HUES6 (cell line): ENCODE measurements around the gene GLOD4.
A peak's percentile ranks its signal among the peaks of the same experiment; 100 is the strongest.

Experiments used
- H3K27ac ChIP-seq: 2 replicates; pipeline ENCODE4 v1.7.0; 2013; ENCODE audit warnings: low read depth, mild to moderate bottlenecking, low read length, inconsistent platforms
- H3K27me3 ChIP-seq: 2 replicates; pipeline ENCODE4 v1.6.1; 2013; ENCODE audit warnings: low read length; ENCODE audit not compliant: control insufficient read depth, insufficient read depth
- H3K36me3 ChIP-seq: 2 replicates; pipeline ENCODE4 v1.6.1; 2013; ENCODE audit warnings: low read length; ENCODE audit not compliant: control insufficient read depth, insufficient read depth
- H3K4me1 ChIP-seq: 2 replicates; pipeline ENCODE4 v1.6.1; 2013; ENCODE audit warnings: low read length; ENCODE audit not compliant: control insufficient read depth, insufficient read depth
- H3K4me3 ChIP-seq: 2 replicates; pipeline ENCODE4 v1.5.1; 2013; ENCODE audit warnings: low read depth, low read length
- H3K9ac ChIP-seq: one replicate; pipeline ENCODE4 v1.6.1; 2013; ENCODE audit warnings: mild to moderate bottlenecking, low read length
- H3K9me3 ChIP-seq: 2 replicates; pipeline ENCODE4 v1.6.1; 2013; ENCODE audit warnings: low read depth, low read length; ENCODE audit not compliant: control insufficient read depth, insufficient read depth

The GLOD4 gene

GRCh38 chr17:737561-738113 is 44.4 kb downstream of the GLOD4 start:
- Histone ChIP-seq H3K36me3 (peaks cover 60% of the 10 kb centered on the region), H3K27me3 (peaks cover 5% of the 10 kb centered on the region; the same call in 1 of the 2 replicates), H3K4me1 (peaks cover 9% of the 10 kb centered on the region), H3K9me3 (no peaks in the 10 kb centered on the region), H3K4me3 (no peak overlapping the region), H3K27ac (no peak overlapping the region), H3K9ac (no peak overlapping the region)

GRCh38 chr17:733743-734142 is 48.3 kb downstream of the GLOD4 start:
- H3K4me1 ChIP-seq: peaks cover 12% of the 10 kb centered on the region
- no peak overlapping the region for H3K27ac ChIP-seq
- peak overlapping the region; percentile 79 for H3K4me3 ChIP-seq
- no peaks in the 10 kb centered on the region for H3K9me3 ChIP-seq
- peaks cover 14% of the 10 kb centered on the region; the same call in 1 of the 2 replicates for H3K27me3 ChIP-seq
- H3K36me3 ChIP-seq: peaks cover 35% of the 10 kb centered on the region
- peak overlapping the region; percentile 79 for H3K9ac ChIP-seq

GRCh38 chr17:732902-733720 is 49.0 kb downstream of the GLOD4 start:
- Histone ChIP-seq H3K4me3 (peak overlapping the region; percentile 79), H3K9ac (peak overlapping the region; percentile 79), H3K27me3 (peaks cover 14% of the 10 kb centered on the region; the same call in 1 of the 2 replicates), H3K36me3 (peaks cover 30% of the 10 kb centered on the region), H3K4me1 (peaks cover 12% of the 10 kb centered on the region), H3K27ac (peak overlapping the region; percentile 58; the same call in 1 of the 2 replicates), H3K9me3 (no peaks in the 10 kb centered on the region)

- Histone ChIP-seq H3K36me3 (peaks cover 24% of the 10 kb centered on the region), H3K27ac (peak within 1 kb of the TSS; percentile 58; the same call in 1 of the 2 replicates), H3K4me1 (peaks cover 12% of the 10 kb centered on the region), H3K4me3 (peak within 1 kb of the TSS; percentile 79), H3K27me3 (peaks cover 14% of the 10 kb centered on the region; the same call in 1 of the 2 replicates), H3K9ac (peak within 1 kb of the TSS; percentile 79), H3K9me3 (no peaks in the 10 kb centered on the region)
Measured at GRCh38 chr17:732067-732901, 49.8 kb downstream of the GLOD4 start, which contains the start of gene TLCD3A. TSS of gene TLCD3A (plus strand) at chr17:732596. CDS start at chr17:732648, 52 bp downstream.

GRCh38 chr17:731644-732066 is 50.4 kb downstream of the GLOD4 start:
- peaks cover 14% of the 10 kb centered on the region for H3K4me1 ChIP-seq
- peak overlapping the region; percentile 75 for H3K9ac ChIP-seq
- no peaks in the 10 kb centered on the region for H3K9me3 ChIP-seq
- peaks cover 22% of the 10 kb centered on the region for H3K36me3 ChIP-seq
- H3K27ac ChIP-seq: no peak overlapping the region; the same call in 1 of the 2 replicates
- peak overlapping the region; percentile 79 for H3K4me3 ChIP-seq
- H3K27me3 ChIP-seq: peaks cover 14% of the 10 kb centered on the region; the same call in 1 of the 2 replicates

DNA sequence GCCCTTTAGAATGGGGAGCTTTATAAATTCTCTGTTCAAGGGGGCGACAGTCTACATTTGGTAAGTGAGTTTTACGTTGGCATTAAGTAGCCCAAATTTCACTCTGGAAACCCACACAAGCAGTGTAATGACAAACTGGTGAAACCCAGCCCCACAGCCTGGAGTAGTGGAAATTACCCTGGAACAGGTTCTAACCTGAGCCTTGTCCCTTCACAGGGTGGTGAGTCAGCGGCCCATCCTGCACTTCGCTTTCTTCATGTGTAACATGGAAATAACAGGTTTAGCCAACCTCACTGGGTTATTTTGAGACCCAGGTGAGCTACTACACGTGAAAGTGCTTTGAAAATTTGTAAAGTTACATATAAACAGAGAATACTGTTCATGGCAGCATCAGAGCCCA is 53.2 kb downstream of the GLOD4 start:
- H3K27ac ChIP-seq: no peak overlapping the region
- peaks cover 26% of the 10 kb centered on the region for H3K4me1 ChIP-seq
- peaks cover 14% of the 10 kb centered on the region; the same call in 1 of the 2 replicates for H3K27me3 ChIP-seq
- 0 out of 2 replicates have a peak, but pooled peaks cover 7% of the 10 kb centered on the region for H3K36me3 ChIP-seq
- H3K4me3 ChIP-seq: no peak overlapping the region
- H3K9me3 ChIP-seq: no peaks in the 10 kb centered on the region
- H3K9ac ChIP-seq: no peak overlapping the region

DNA sequence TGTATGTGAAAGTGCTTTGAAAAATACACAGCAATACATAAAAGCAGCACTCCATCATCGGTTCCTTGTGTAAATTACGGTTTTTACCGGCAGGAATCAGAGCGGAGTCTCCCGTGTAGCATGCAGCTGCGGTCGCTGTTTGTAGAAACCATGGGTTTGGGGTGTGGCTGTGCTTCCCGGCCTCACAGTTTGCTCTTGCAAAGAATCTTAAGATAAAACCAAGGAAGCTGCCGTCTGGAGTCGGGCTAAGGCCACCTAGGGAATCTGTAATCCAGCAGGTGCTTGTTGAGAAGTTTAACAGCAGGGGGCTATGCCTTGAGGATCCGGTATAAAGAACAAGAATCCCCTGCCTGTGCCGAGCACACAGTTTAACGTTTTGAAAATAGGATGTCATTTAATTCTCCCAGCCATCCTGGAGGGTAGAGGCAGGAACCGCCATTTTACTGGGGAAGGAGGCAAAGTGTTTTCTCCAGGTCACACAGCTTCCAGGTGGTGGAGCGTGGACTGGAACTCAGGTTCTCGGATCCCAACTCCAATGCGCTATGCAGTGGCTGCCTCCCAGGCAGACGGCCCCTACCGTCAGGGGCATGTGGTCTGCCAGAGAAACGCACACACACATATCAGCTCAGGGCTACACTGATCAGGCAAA is 55.7 kb downstream of the GLOD4 start:
- no peak overlapping the region for H3K9ac ChIP-seq
- peaks cover 5% of the 10 kb centered on the region; the same call in 1 of the 2 replicates for H3K27me3 ChIP-seq

DNA sequence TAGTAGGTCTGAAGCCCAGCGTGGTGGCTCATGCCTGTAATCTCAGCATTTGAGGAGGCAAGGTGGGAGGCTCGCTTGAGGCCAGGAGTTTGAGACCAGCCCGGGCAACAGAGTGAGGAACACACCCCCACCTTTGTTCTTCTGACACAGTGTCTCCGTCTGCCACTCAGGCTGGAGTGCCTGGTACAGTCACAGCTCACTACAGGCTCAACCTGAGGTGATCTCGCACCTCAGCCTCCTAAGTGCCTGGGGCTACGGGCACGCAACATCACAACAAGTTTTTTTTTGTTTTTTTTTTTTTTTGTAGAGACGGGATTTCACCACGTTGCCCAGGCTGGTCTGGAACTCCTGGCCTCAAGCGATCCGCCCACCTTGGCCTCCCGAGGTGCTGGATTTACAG is 56.3 kb downstream of the GLOD4 start:
- no peak overlapping the region for H3K27ac ChIP-seq
- peak overlapping the region; percentile 34 for H3K4me3 ChIP-seq
- 0 out of 2 replicates have a peak, but pooled peaks cover 2% of the 10 kb centered on the region for H3K36me3 ChIP-seq
- H3K4me1 ChIP-seq: peaks cover 15% of the 10 kb centered on the region
- H3K9me3 ChIP-seq: no peaks in the 10 kb centered on the region
- no peak overlapping the region for H3K9ac ChIP-seq
- no peaks in the 10 kb centered on the region; the same call in 1 of the 2 replicates for H3K27me3 ChIP-seq

More for the DNA sequence above, 55.7 kb downstream of the GLOD4 start:
- H3K36me3 ChIP-seq: 0 out of 2 replicates have a peak, but pooled peaks cover 2% of the 10 kb centered on the region
- no peaks in the 10 kb centered on the region for H3K9me3 ChIP-seq
- H3K27ac ChIP-seq: no peak overlapping the region
- peaks cover 18% of the 10 kb centered on the region for H3K4me1 ChIP-seq
- peak overlapping the region; percentile 34 for H3K4me3 ChIP-seq

DNA sequence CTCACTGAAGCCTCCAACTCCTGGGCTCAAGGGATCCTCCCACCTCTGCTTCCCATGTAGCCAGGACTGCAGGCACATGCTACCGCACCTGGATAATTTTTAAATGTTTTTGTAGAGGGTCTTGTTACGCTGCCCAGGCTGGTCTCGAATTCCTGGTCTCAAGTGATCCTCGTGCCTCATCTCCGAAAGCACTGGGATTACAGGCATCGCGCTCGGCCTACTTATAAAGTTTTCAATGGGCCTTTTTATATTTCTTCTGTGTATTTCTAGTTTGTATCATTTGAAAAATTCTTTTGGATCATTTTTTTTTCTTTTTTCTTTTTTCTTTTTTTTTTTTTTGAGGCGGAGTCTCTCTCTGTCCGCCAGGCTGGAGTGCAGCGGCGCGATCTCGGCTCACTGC is 57.0 kb downstream of the GLOD4 start:
- H3K4me1 ChIP-seq: peaks cover 15% of the 10 kb centered on the region
- H3K27ac ChIP-seq: no peak overlapping the region

GRCh38 chr17:721540-721937 is 60.5 kb downstream of the GLOD4 start:
- Histone ChIP-seq H3K4me1 (peaks cover 11% of the 10 kb centered on the region), H3K9me3 (no peaks in the 10 kb centered on the region), H3K27me3 (no peaks in the 10 kb centered on the region; the same call in 1 of the 2 replicates), H3K4me3 (no peak overlapping the region), H3K36me3 (no peaks in the 10 kb centered on the region), H3K9ac (no peak overlapping the region), H3K27ac (no peak overlapping the region)

More for the DNA sequence above, 57.0 kb downstream of the GLOD4 start:
- Histone ChIP-seq H3K9me3 (no peaks in the 10 kb centered on the region), H3K36me3 (no peaks in the 10 kb centered on the region), H3K4me3 (no peak overlapping the region), H3K9ac (no peak overlapping the region), H3K27me3 (no peaks in the 10 kb centered on the region; the same call in 1 of the 2 replicates)
